Omental fat pad (tissue), 4 donors: ENCODE results near the gene BSCL2. TPM values are rescaled to one million over a fixed set of nuclear protein-coding genes. Genes with fewer than 3 reads are reported as not detected.

ENCODE experiments used
- ATAC-seq: fragments of 150-250 bp; one replicate; pipeline ENCODE4 v1.9.1; 2016; ENCODE audit warnings: mild to moderate bottlenecking, moderate library complexity; ENCODE audit not compliant: low FRiP score
- DNase-seq: peaks from one replicate; pipeline ENCODE4 v3.0.0-alpha.2; 2019; ENCODE audit warnings: low spot score
- small RNA-seq: library from RNA; depleted of rRNA; stranded (forward); fragments of <200 nt; gene quantifications from one replicate; pipeline ENCODE3, GENCODE V24; 2016
- total RNA-seq, 4 donors: library from RNA; depleted of rRNA; stranded (reverse); fragments of >200 nt; gene quantifications; one replicate each; pipeline ENCODE4 v1.1.0, GENCODE V29; 2016
- TF ChIP-seq, protein P1 (sequence below), 3 donors: fragments of 450-650 bp; IDR thresholded peaks; one replicate each; pipeline ENCODE4 v1.5.1; 2016 to 2017; ENCODE audit warnings: antibody characterized with exemption in 3 of 3, mild to moderate bottlenecking in 3 of 3, moderate library complexity in 2 of 3

BSCL2 gene
- total RNA-seq, 4 donors from 2014 or later, result 37.1 to 51.2 (median 48.2) TPM

DNA sequence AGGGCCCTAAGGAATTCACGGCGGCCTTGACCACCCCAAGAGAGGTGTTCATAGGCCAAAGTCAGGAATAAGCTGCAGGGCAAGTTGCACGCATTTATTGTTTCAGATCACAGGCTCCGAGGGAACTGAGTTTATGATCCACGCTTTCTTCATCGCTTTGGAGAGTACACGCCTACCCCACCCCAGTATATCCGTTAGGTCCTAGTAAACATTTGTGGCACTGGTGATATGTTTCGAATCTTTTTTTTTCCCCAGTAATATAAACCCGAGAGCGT is 61.6 kb downstream of the BSCL2 start:
- no peak for DNase-seq

DNA sequence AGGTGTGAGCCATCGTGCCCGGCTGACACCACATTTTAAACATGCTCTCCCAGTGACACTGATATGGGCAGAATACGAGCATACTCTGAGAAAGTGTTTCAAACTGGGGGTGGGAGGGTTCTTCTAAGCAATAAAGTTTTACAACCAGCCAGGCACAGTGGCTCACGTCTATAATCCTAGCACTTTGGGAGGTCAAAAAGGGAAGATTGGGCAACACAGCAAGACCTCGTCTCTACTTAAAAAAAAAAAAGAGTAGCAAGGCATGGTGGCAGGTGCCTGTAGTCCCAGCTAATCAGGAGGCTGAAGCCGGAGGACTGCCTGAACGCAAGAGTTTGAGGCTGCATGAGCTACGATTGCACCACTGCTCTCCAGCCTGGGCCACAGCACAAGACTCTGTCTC is 63.0 kb downstream of the BSCL2 start:
- ATAC-seq, result no peak
- no peak for DNase-seq
- TF ChIP-seq, protein P1, sequence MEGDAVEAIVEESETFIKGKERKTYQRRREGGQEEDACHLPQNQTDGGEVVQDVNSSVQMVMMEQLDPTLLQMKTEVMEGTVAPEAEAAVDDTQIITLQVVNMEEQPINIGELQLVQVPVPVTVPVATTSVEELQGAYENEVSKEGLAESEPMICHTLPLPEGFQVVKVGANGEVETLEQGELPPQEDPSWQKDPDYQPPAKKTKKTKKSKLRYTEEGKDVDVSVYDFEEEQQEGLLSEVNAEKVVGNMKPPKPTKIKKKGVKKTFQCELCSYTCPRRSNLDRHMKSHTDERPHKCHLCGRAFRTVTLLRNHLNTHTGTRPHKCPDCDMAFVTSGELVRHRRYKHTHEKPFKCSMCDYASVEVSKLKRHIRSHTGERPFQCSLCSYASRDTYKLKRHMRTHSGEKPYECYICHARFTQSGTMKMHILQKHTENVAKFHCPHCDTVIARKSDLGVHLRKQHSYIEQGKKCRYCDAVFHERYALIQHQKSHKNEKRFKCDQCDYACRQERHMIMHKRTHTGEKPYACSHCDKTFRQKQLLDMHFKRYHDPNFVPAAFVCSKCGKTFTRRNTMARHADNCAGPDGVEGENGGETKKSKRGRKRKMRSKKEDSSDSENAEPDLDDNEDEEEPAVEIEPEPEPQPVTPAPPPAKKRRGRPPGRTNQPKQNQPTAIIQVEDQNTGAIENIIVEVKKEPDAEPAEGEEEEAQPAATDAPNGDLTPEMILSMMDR (IDR thresholded peaks at IDR 0.05), result no peak

More for the DNA sequence above, 61.6 kb downstream of the BSCL2 start:
- ATAC-seq, result no peak
- TF ChIP-seq, protein P1 (IDR thresholded peaks at IDR 0.05), result no peak

Small RNA genes lying within 50 kb of the gene (small RNA-seq; reads per million reads assigned to genes)
- gene SNORA57, result not detected

Other genes with a start within 250 kb of the BSCL2 start
- gene AHNAK, start 160.6 kb downstream of the BSCL2 start, total RNA-seq, result 1,000 to 10,000 TPM in 3 of 4 donors, 100 to 1,000 TPM in 1; 874 to 1,336 (median 1,047) TPM
- gene EEF1G, start 133.5 kb downstream of the BSCL2 start, total RNA-seq, result 1,000 to 10,000 TPM; 1,194 to 1,561 (median 1,267) TPM
- 10 to 100 TPM in 3 of 4 donors, 1 to 10 TPM in 1; 7.9 to 11.0 (median 10.5) TPM for gene TUT1, start 115.9 kb downstream of the BSCL2 start, total RNA-seq
- 100 to 1,000 TPM in 2 of 4 donors, 10 to 100 TPM in 2; 77.1 to 172 (median 89.6) TPM for gene MTA2, start 105.6 kb downstream of the BSCL2 start, total RNA-seq
- 10 to 100 TPM; 40.7 to 68.6 (median 52.0) TPM for gene EML3, start 94.6 kb downstream of the BSCL2 start, total RNA-seq
- gene ROM1, start 94.2 kb downstream of the BSCL2 start, total RNA-seq, result 10 to 100 TPM in 3 of 4 donors, 1 to 10 TPM in 1; 7.9 to 12.7 (median 11.4) TPM
- 10 to 100 TPM; 18.8 to 40.7 (median 23.2) TPM for gene B3GAT3, start 85.4 kb downstream of the BSCL2 start, total RNA-seq
- 100 to 1,000 TPM; 108 to 166 (median 128) TPM for gene GANAB, start 60.8 kb downstream of the BSCL2 start, total RNA-seq
- 10 to 100 TPM; 11.9 to 27.7 (median 17.2) TPM for gene INTS5, start 54.1 kb downstream of the BSCL2 start, total RNA-seq
- 10 to 100 TPM; 18.3 to 42.9 (median 33.3) TPM for gene C11orf98, start 42.2 kb downstream of the BSCL2 start, total RNA-seq
- gene CSKMT, start 42.1 kb downstream of the BSCL2 start, total RNA-seq, result 10 to 100 TPM in 1 of 4 donors, 1 to 10 TPM in 3; 2.8 to 18.4 (median 7.0) TPM
- gene UQCC3, start 35.8 kb downstream of the BSCL2 start, total RNA-seq, result 1 to 10 TPM; 7.3 to 9.9 (median 8.2) TPM
- 1 to 10 TPM; 3.0 to 6.8 (median 5.7) TPM for gene LBHD1, start 35.2 kb downstream of the BSCL2 start, total RNA-seq
- gene UBXN1, start 28.4 kb downstream of the BSCL2 start, total RNA-seq, result 100 to 1,000 TPM; 135 to 196 (median 167) TPM
- gene LRRN4CL, start 17.9 kb downstream of the BSCL2 start, total RNA-seq, result 10 to 100 TPM; 30.9 to 49.3 (median 44.5) TPM
- gene GNG3, start 252 bp upstream of the BSCL2 start, total RNA-seq, result not detected
- 10 to 100 TPM; 10.7 to 42.6 (median 25.2) TPM for gene HNRNPUL2, start 20.0 kb upstream of the BSCL2 start, total RNA-seq
- 10 to 100 TPM; 13.8 to 24.4 (median 19.0) TPM for gene TTC9C, start 21.1 kb upstream of the BSCL2 start, total RNA-seq
- gene ZBTB3, start 46.7 kb upstream of the BSCL2 start, total RNA-seq, result 1 to 10 TPM; 5.3 to 7.3 (median 5.8) TPM
- gene POLR2G, start 54.2 kb upstream of the BSCL2 start, total RNA-seq, result 10 to 100 TPM; 37.9 to 57.9 (median 50.5) TPM
- gene TAF6L, start 64.0 kb upstream of the BSCL2 start, total RNA-seq, result 10 to 100 TPM; 11.7 to 20.3 (median 14.9) TPM
- gene TMEM179B, start 80.0 kb upstream of the BSCL2 start, total RNA-seq, result 10 to 100 TPM; 36.4 to 69.7 (median 57.1) TPM
- gene TMEM223, start 84.6 kb upstream of the BSCL2 start, total RNA-seq, result 10 to 100 TPM; 20.8 to 45.1 (median 30.3) TPM
- 100 to 1,000 TPM in 1 of 4 donors, 10 to 100 TPM in 3; 51.9 to 101 (median 78.3) TPM for gene NXF1, start 98.0 kb upstream of the BSCL2 start, total RNA-seq
- 10 to 100 TPM; 32.2 to 43.1 (median 37.4) TPM for gene STX5, start 124.6 kb upstream of the BSCL2 start, total RNA-seq
- gene TEX54, start 125.4 kb upstream of the BSCL2 start, total RNA-seq, result not detected
- 100 to 1,000 TPM in 1 of 4 donors, 10 to 100 TPM in 3; 32.3 to 138 (median 40.8) TPM for gene WDR74, start 132.2 kb upstream of the BSCL2 start, total RNA-seq
- gene SLC3A2, start 173.5 kb upstream of the BSCL2 start, total RNA-seq, result 100 to 1,000 TPM; 110 to 239 (median 191) TPM
- gene CHRM1, start 213.9 kb upstream of the BSCL2 start, total RNA-seq, result not detected